G401 (cell line): Measurements from ENCODE around the gene NTM. TPM values are rescaled to one million over a fixed set of nuclear protein-coding genes. Genes with fewer than 3 reads are reported as not detected.

Experiments
- DNase-seq: peaks from one replicate; pipeline ENCODE4 v3.0.0-alpha.2; 2015; ENCODE audit warnings: low spot score
- in situ Hi-C: cut with HindIII; loops from 2 replicates; pipeline ENCODE4 v1.10.0; 2016; ENCODE audit warnings: low sequenced_read_pairs, mixed read lengths
- total RNA-seq: library from RNA; depleted of rRNA; stranded (reverse); fragments of >200 nt; shearing (Covaris generic); gene quantifications from 2 replicates; pipeline ENCODE4 v1.2.3, GENCODE V29; 2014

The NTM gene
- total RNA-seq, 1 experiment from 2014 or later: 11.4 TPM

DNA sequence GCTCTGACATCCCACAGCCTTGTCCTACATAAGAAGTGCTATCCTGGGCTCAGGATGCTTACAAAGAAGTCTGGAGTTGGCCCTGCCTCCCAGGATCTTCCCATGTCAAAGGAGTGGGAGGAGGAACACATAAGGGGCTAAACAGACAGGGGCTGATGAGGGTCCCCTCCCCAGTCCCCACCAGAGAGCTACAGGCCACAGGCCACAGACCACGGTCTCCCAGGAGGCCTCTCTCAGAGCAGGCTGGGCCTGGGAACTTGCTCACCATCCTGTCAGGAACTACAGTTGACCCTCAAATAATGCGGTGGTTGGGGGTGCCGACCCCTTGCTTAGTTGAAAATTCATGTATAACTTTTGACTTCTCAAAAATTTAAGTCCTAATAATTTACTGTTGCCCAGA is 315.5 kb downstream of the NTM start:
- no peak for DNase-seq
- in situ Hi-C loops: no loop called here

DNA sequence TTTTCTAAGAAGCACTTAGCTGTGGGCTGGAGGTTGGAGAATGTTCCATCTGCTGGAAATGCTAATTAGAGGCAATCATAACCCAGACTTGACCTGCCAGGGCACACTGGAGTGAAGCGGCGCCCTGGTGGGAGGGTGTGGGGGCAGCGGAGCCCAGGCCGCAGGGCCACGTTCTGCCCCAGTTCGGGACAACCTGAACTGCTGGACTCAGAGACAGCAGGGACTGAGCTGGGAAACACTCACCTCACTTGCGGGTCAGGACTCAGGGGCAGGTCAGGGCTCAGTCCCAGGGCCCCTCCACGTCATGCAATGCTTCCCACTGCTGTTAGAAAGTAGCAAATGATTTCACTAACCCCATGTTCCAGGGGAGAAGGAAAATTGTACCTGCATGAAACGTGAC is 316.4 kb downstream of the NTM start:
- in situ Hi-C loops: no loop called here
- no peak for DNase-seq

DNA sequence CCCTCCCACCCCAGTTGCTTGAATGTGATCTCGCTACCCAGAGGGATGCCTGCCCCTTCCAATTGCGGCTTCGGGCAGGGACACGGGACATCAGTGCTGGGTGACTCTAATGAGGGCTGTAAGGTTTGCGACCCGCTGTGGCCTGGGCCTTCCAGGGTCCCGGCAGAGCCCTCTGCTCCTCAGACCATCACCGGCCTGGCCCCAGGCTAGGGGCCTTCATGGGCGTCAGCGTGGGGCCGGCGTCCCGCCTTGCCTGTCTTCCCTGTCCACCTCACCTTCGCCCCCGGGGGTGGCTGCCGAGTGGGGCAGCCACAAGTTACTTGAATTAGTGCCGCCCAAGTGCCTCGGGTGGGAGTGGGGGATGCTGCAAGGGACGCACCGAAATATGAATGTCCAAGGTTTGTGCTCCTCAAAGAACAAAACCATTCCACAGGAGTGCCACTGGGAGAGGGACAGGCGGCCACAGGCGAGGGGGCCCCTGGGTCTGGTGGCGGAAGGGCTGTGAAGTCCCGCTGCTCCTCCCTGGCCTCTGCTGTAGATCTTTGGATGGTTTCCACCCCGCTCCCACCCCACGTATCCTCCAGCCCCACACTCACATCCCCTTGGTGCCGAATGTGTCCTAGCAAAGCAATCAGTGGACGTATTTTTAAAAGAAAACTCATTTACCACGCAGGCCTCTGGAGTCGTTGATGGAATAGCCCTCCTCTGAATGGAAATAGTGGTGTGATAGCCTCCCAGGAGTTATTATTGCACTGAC is 317.1 kb downstream of the NTM start:
- DNase-seq: no peak
- in situ Hi-C loops: no loop called here

DNA sequence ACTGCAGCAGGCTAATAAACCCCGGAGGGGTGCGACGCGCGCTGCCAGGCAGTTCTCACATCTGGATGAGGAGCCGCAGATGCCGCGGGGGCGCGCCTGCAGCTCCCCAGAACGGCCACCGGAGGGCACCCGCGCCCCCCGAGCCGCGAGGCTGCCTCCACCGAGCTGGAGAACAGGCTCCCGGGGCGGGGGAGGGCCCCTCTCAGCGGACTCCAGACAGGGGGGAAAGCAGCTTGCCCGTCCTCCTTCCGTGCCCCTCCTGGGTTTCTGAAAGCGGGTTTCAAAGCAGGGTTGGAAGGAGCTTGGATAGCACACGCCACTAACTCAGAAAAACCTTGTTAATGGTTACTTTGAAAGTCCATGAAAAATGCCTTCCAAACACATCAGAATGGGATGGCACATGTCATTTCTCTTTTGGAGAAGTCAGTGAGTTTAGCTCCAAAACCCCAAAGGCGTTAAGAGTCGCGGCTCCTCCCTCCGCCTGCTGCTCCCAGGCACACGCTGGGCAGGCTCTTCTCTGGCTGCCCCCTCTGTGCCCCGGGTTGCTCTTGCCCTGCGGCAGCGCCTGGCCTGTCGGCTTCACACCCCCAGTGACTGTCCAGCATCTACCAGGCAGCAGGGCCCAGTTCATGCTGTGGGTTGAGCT is 317.8 kb downstream of the NTM start:
- in situ Hi-C loops: no loop called here
- DNase-seq: peak; percentile 50

DNA sequence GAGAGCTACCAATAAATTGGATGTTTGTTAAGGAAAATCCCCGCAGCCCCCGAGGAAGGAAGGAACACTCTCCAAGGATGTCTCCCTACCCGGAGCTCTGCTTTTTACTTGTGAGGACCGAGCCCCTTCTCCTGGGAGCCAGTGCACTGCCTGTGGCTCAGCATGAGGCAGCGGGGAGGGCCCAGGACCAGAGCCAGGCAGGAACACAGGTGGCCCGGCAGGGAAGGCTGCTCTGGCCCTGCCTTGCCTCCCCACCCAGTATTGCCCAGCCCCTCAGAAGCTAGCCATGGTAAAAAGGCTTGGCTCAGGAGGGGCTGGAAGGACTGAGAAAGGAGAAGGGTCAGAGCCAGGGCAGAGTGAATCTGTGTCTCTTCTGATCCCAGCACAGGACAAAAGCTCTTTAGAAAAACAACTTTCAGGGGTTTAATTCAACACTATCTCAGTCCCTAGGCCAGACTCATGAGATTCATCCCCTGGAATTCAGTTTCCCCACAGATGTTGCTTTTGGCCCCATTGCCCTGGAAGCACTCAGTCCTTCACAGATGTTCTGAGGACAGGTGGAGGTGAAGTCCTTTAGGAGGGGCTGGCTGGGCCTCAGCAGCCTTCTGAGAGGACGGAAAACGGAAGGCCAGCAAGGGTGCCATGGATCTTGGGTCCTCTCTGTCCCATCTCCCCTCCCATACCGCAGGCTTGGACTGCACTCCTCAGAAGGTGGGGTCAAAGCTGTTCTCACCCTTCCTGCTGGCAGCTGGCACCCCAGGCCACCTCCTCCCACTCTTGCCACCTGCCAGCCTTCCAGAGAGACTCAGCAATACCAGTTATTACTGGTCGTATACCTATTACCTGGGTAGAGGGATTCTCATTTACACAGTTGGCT is 318.9 kb downstream of the NTM start:
- no peak for DNase-seq
- in situ Hi-C loops: no loop called here

DNA sequence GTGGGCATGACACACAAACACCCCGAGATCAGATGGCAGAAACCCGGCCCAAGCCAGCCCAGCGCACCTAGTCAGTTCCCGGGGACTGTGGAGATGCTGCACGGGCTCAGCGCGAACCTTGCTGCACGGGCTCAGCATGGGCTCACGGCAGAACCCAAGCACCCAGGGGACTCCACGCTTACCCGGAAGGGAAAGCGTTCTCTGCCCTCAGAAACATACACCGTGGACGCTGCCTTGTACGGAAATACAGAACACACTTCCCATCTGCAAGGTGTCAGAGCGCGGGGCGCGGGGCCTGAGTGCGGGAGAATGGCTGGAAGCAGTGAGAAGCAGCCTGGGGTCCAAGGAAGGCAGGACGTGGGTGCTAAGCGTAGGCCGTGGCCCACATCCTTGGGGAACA is 319.9 kb downstream of the NTM start:
- in situ Hi-C loops: no loop called here
- no peak for DNase-seq

DNA sequence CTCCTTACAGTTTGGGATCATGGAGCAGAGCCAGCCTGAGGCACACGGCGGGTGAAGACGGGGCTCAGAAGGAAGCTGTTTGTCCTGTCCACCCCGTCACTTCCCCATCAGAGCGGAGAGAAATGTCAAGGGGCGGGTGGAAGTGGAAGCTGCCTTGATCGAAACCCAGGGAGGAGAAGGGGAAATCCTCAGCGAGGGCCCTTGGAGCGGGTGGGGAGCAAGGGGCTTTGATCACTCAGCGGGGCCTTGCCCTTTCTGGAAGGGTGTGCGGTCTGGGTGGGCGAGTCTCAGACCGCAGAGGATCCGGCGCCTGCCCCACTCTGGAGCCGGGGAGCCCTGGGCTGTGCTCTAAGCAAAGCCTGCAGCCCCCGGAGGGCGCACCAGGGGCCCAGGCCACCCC is 320.4 kb downstream of the NTM start:
- in situ Hi-C loops: no loop called here
- no peak for DNase-seq

DNA sequence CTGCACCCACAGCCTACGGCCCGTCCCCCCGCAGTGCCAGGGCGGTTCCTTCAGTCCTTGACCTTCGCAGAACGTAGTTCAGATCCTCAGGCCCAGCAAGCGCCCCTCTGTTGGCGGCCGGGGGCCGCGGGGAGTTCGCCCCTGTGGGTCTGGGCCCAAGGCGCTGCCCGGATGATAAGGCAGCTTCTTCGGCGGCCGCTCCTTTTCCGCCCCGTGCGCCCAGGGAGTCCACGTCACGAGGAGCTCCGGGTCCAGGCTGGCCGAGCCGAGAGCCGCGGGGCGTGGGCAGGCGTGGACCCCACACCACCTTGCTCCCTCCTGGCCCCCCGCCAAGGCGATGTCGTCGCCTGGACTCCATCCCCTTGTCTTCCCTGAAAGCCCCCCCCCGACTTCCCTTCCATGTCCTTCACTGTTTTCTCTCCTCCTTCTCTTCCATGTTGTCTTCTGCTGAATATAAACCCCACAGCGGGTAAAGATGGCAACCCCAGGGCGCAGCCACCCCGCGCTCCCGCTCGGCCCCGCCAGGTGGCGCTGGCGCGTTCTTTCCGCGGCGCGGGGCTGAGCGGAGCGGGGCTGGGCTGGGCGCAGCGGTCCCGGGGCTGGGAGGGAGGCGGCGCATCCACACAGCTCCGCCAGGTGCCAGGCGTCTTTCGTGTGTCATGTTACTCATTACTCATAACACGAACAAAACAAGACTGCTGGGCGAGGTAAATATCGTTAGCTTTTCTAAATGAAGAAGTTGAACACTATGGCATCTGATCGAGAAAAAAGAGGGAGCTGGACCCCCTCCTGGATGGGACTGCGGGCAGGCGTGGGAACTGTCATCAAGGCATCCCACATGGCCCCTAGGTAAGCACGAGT is 321.0 kb downstream of the NTM start:
- DNase-seq: peak; percentile 63
- in situ Hi-C loops: no loop called here

DNA sequence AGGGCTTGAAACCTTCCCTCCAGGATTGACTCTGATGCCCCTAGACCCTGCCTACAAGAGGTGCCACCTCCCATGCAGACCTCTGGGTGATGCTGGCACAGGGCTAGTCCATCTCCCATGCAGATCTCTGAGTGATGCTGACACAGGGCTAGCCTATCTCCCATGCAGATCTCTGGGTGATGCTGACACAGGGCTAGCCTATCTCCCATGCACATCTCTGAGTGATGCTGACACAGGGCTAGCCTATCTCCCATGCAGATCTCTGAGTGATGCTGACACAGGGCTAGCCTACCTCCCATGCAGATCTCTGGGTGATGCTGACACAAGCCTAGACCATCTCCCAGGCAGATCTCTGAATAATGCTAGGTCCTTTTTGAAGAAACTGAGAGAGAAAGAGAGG is 321.7 kb downstream of the NTM start:
- DNase-seq: peak; percentile 46
- in situ Hi-C loops: no loop called here

DNA sequence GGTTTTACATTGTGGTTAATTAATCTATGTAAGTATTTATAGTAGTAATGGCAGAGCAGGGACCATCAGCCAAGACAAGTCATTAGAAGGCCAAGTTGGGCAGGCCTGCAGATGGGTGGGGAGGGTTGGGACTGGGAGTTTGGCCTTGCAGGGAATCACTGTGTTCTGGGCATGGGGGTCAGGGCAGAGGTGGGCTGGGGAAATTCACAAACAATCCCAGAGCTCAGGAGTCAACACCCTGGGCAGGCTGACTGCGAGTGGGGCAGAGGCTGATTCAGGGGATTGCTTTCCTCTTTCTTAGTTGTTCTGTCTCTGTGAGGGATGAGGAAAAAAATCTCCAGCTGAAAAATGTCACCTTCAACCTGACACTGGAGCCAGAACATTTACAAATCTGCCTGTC is 322.5 kb downstream of the NTM start:
- DNase-seq: peak; percentile 18
- in situ Hi-C loops: no loop called here

DNA sequence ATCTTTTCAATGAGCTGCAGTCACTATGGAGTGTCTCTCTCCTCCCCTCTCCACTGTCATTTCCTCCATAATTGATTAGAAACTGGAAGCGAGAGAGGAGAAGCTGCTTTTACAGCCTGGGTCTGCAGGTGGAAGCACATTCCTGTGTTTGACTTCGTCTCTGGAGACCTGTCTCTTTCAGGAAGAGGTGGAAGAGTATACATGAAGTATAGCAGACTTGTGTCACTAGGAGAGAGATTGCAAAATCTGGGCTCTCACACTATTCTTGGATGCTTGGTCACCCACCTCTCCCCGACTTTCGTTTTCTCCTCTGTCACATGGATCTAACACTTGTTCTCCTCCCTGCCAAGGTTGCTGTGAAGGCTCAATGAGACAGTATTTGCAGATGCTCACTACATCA is 323.3 kb downstream of the NTM start:
- in situ Hi-C loops: no loop called here
- DNase-seq: peak; percentile 64

DNA sequence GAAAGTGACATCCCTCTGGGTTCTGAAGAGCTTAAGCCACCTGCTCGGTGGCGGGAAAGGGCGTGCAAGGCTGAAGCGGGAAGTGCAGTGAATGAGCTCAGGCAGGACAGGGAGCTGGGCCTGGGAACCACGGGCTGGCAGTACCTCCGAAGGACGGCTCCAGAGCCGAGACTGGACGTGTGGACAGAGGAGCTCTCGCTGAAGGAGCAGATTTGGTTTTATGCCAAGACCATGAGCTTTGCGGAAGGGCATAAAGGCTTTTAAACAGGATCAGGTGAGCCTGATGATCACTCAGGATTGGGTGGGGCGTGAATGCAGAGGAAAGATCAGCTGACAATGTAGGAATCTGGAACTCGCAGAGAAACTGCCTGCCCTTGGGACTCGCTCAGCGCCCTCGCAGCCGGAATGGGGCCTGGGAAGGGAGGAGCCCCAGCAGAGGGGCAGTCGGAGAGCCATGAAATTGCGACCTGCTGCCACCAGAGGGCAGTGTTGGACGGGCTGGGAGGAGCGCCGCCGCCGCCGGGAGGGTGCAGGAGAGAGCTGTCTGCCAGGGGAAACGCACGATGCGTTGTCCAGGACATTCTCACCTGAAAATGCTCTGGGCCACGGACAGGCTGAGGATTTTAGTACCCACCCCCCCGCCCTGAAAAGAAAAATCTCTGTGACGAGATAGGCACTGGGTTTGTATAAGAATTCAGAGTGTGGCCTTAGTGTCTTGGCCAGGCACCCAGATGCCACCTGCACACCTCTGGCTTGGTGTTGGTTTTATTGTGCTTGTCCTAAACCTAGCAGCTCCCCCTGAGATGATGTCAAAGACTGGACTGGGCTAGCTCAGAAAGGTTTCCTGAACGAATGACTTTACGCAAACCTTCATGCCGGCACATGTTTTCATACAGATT is 324.4 kb downstream of the NTM start:
- in situ Hi-C loops: no loop called here

DNA sequence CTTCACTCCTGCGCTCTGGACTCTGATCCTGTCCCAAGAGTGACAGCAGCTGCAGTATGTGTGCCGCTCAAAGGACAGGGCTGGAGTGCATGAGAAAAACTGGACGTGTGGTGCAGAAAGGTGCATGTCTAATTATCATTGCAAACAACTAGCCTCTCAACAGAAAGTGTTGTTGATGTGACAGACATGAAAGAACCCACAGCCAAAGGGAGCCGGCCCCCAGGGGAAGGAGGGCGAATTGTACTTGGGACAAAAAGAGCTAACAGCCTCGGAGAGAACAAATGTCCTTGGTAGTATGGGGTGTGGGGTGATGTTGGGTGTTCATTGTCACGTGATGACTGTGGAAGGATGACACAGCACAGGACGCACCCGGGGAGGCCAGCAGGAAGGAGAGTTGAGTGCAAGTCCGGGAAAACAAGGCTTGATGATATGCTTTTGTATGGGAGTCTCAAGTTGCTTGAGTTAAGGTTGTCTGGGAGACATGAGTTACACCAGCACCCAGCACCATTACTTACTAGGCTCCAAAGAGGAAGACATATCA is 325.5 kb downstream of the NTM start:
- in situ Hi-C loops: no loop called here
- no peak for DNase-seq

More for the DNA sequence above, 324.4 kb downstream of the NTM start:
- DNase-seq: peak; percentile 91

DNA sequence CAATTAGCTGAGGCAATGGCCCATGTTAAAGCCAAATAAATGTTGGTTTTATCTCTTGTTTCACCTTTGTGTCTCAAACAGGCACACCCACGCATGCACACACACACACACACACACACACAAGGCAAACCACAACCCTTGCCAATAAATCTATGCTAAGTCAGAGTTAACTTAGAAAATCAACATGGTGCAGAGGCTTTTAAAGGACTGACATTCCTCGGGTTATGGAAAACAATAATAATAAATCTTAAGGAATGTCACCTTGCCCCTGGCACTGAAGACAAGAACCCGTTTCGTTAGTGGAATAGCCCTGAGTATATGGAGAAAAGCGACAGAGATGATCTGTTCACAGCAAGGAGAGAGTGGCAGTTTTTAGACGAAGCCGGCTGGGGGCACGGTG is 326.3 kb downstream of the NTM start:
- DNase-seq: no peak

DNA sequence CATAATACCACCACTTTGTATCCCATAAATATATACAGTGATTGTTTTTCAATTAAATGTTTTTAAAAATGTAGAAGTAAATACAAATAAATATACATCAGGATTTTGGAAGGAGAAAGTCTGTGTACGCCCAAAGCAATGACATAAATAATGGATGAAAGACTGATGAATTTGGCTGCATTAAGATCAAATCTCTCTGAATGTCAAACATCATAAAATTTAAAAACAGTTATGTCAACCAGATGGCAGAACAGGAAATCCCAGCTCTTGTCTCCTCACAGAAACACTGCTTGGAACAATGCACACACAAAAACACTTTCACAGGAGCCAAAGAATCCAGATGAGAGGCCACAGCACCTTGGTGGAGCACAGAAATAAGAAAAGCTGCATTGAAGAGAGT is 332.9 kb downstream of the NTM start:
- in situ Hi-C loops: no loop called here
- DNase-seq: no peak

More for the DNA sequence above, 326.3 kb downstream of the NTM start:
- in situ Hi-C loops: no loop called here

DNA sequence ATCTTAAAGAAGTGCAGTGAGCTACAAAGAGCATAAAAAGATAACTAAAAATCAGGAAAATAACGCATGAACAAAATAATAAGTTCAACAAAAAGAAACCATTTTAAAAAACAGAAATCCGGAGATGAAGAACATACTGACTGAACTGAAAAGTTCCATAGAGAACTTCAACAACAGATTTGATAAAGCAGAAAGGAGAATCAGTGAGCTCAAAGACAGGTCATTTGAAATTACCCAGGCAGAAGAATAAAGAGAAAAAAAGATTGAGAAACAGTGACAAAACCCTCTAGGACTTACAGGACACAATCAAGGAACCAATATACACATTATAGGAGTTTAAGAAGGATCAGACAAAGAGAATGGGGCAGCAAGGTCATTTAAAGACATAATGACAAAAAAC is 334.3 kb downstream of the NTM start:
- no peak for DNase-seq
- in situ Hi-C loops: no loop called here

DNA sequence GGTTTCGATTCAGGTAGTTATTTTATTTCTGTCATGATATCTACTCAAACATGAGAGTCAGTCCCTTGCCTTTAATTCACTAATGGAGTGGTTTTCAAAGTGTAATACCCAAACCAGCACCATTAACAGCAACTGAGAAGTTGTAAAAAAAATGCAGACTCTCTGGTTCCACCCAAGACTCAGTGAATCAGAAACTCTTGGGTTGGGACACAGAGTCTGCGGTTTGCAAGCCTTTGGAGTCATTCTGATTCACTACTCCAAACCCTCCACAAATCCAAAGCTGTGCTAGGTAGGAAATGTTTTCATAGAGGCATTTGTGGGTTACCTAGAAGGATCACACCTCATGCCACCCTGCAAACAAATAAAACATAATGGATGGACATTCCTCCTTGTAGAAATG is 340.1 kb downstream of the NTM start:
- in situ Hi-C loops: no loop called here
- no peak for DNase-seq

DNA sequence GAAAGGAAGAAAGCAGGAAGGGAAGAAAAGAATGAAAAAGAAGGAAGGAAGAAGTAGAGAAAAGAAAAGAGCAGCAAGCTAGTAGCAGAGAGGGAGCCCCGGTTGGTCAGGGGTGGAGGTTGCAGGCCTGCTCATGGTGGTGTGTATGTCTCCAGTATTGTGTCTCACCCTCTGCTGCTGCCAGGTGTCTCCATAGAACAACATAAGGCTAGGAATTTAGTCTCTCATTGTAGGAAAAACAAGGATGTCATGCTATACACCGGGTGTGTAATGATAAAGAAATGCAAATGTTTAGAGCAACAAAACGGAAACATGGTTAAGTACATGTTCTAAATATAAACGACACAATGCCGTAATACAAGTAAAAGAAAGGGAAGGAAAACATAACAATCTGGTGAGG is 342.5 kb downstream of the NTM start:
- no peak for DNase-seq
- in situ Hi-C loops: no loop called here
